HG02943 (cell line): ENCODE data around the gene GLS.
A peak's percentile ranks its signal among the peaks of the same experiment; 100 is the strongest.
"Not testable (repeated sequence)": the region's sequence is repeated elsewhere in the genome, so short reads cannot be mapped to it uniquely, and the experiment has no call there.

Experiments
- ATAC-seq: cut with Tn5 transposase; IDR thresholded peaks from one replicate; pipeline ENCODE4 v1.9.1; 2021; ENCODE audit warnings: mild to moderate bottlenecking, low read depth, moderate library complexity; ENCODE audit not compliant: unreplicated experiment

Gene GLS

GRCh38 chr2:190927301-190927700, 46.7 kb downstream of the GLS start:
- ATAC-seq, result no peak

DNA sequence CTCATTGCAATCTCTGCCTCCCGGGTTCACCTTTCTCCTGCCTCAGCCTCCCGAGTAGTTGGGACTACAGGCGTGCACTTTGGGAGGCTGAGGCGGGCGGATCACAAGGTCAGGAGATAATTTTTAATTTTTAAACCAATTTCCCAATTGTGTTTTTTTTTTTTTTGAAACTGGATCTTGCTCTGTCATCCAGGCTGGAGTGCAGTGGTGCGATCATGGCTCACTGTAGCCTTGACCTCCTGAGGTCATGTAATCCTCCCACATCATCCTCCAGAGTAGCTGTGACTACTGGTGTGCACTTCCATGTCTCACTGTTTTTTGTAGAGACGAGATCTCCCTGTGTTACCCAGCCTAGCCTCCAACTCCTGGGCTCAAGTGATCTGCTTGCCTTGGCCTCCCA, 49.3 kb downstream of the GLS start:
- ATAC-seq, result no peak

DNA sequence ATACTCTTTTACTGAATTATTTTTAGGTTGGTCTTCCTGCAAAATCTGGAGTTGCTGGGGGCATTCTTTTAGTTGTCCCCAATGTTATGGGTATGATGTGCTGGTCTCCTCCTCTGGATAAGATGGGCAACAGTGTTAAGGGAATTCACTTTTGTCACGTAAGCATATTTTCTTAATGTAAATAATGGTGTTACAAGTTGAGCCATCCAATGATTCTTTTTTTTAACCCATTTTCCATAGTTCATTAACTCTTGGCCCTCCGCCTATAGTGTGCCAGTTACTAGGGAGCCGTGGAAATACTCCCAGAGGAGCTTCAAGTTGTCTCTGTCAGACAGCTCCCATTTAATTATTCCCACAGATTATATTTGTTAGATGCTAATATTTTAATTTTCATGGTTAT, 49.8 kb downstream of the GLS start:
- ATAC-seq, result no peak

DNA sequence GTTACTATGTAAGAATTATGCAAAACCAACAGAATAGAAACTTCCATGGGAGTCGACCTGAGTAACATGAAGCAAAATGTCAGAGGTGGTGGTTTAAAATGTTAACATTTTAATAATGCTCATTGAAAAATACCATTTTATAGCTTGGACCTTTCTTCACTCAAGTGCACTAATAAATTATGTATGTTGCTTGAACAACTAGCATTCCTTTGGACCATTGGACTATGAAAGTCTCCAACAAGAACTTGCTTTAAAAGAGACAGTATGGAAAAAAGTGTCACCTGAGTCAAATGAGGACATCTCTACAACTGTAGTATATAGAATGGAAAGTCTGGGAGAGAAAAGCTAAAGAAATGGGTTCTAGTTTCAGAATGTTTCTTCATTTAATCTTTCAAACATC, 51.9 kb downstream of the GLS start:
- ATAC-seq, result no peak

DNA sequence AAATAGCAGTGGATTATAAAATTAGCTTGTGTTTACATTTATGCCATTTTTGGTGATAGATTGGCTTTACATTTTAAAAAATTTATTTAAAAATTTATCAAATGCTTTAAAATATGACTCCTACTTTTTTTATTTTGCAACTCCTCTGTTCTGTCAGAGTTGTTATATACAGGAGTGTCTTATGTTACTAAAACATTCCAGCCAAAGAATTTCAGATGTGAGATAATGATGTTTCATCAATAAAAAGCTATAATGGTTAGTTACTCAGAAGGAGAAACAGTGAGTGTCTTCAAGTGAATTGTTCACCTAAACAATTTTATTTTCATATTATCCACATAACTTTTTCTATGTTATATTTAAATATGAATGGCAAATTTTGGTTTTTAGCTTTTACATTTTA, 52.7 kb downstream of the GLS start:
- ATAC-seq, result no peak

DNA sequence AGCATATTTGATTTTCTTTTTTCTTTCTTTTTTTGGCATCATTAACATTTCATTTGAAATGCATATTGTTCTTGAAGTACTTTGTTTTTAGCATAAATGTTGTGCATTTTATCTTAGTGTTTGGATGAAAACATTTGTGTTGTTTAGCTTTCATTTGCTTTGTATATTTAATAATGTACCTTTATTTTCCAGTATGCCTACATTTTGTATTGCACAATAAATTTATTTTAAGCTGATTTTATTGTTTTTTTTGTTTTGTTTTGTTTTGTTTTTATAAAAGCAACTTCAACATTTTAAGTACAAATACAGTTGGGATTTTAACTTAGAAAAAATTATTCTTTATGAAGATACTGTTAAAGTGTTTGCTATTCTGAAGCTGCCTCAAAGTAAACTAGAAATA, 54.4 kb downstream of the GLS start:
- ATAC-seq, result no peak

DNA sequence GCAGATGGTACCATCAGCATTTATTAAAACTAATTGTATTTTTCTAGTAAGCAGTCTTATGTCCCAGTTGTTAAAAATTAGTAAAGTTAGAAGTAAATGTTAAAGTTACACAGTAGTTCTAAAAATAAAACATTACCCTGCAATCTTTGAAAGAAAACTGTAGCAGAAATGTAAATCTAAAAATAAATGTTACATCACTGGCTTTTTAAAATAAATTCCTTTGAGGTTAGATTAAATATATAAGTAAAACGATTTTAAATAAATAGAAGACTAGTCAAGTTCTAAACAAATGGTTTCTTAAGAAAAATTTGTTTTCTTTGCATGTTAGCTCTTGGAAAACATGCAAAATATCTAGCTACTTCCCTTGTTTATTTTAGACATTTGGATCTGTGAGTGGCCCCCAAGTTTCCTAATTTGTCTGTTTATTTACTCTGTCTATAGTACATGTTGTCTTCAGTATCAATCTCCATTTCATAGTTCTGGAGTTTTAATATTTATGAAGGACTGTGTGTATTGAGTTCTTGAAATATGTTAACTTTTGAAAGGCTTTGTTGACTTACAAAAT, 58.2 kb downstream of the GLS start:
- ATAC-seq, result no peak

DNA sequence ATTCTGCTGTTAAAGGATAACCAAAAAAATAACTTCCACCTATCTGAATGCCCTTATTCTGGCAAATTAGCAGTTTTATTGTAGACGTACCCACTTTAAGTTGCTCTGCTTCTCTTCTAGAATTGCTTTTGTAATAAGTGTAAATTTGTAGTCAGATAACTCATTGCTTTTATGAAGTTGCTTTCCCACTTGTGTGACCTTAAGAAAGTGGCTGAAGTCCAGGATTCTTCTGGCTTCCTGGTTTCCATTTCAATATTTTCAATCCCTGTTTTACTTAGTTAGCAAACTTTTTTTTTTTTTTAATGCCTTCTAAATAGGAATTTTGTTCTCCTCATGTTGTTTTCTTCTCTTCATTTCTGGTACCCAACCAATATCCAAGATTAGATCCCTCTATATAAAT, 59.8 kb downstream of the GLS start:
- no peak for ATAC-seq

DNA sequence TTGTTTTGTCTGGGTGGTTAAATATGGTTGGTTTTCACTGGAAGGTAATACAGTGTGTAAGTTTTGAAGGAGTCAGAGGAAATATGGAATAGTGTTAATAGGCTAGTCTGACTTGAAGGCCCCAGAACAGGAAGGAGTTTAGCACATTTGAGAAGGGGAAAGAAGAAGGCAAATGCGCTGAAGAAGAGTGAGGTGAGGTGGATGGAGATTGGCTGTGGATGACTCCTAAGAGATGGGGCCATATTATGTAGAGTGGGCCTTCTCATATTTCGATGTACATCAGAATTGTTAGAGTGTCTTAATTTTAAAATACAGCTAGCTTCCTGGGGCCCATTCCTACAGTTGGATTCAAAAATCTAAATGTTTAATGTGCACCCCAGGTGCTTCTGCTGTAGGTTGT, 61.0 kb downstream of the GLS start:
- ATAC-seq, result no peak

DNA sequence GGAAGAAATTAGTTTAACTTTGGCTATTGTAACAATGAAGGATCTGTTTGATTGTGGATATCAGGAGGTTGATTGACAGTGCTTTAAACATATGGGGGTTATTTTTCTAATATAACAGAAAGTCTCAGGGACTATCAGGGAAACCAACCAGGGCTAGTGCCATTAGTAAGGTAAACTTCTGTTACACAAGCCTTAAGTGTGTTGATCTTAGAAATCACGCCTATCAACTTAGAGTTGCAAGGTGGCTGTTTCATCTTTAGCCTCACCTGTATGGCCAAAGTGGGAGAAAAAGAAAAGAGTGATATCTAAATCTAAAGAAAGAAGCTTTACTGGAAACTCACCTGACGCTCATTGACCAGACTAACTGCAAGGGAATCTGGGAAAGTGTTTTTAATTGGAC, 62.1 kb downstream of the GLS start:
- ATAC-seq, result no peak

DNA sequence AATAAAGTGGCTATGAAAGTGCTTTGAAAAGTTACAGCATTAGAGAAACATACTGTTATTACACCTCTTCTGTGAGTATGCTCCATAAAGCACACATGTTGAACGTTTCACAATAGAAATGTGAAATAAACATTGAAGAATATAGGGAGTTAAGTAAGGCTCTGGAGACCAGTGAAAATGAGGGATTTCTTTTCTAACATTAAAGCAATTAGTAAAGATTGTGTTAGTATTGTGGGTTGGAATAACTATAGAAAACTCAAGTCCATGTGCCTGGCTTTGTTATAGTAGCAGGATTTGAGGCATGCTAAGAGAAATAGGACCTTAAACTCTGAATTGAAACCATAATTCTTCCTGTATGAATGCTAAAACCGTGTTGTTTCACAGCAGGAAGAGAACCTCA, 63.1 kb downstream of the GLS start:
- no peak for ATAC-seq

DNA sequence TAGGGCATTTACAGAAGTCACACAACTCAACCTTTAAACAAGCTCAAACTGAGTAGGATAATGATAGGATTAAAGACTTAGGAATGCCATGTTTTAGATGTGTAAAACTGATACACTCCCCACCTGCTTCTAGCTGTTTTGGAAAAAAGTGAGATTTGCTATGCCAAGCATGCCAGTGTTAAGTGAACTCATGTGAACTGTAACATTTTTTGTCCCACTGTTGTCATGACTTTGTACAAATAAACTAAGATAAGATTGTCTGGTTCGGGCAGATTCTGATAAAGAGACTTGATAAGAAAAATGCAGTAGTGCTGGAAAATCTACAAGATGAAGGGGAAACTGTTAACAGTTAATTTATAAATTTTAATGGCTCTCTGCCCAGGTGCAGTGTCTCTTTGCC, 66.5 kb downstream of the GLS start:
- ATAC-seq, result no peak

DNA sequence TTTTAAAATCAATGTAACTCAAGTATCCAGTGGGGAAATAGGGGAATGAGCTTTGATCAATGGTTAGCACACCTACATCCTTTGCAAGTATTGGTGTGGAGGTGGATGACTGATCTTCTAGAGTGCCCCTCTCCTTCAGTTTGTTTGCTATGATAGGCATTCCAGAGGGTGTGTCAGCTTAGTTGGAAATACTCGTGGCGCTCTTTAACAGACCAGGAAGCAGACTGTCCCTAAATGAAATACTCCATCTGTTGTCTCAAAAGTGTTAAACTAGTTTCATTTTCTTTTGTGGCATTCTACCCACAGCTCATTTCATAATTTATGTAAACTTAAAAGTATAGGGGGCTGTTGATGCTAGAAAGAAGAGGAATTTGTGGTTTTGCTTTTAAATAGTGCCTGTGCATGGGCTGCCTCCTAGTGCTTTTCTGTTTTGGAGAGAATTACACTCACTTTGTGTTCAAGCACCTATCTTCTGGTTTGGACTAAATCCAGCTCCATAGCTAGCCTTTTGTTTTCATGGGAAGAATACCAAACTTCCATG, 67.2 kb downstream of the GLS start:
- ATAC-seq, result peak; percentile 69

DNA sequence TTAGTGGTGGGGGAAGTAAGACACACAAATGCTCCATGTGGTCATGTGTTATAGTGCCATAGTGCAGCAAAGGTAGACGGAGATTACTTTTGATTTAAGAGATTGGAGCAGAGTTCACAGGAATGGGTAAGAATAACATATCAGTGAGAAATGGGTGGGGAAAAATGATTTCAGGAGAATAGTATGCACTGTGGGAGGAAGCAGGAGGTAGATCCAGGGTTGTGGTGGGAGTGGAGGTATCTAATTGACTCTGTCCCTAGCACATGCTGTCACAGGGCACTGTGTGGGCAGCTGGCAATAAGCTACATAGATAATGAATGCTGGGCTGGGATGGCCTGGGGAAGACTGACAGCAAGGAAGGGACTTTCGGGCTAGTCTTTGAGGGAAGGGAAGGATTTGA, 68.0 kb downstream of the GLS start:
- no peak for ATAC-seq

DNA sequence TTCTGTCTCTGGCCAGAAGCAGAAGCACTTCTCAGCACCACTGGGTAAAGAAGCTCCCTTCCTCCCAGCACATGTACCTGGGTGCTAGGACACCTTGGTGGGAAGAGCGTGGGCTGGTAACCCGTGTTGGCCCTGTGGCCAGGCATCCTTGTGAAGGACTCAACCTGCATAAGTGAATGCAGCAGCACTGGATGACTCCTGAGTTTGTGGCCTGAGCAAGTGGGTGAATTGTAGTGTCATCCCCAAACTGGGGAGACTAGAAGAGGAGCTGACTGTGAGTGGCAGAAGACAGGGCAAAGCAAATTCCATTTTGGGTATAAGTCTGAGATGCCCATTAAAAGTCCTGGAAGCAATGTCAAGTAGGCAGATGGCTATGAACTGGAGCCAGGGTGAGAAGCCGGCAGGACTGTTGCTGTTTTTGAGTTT, 70.0 kb downstream of the GLS start:
- ATAC-seq, result no peak

DNA sequence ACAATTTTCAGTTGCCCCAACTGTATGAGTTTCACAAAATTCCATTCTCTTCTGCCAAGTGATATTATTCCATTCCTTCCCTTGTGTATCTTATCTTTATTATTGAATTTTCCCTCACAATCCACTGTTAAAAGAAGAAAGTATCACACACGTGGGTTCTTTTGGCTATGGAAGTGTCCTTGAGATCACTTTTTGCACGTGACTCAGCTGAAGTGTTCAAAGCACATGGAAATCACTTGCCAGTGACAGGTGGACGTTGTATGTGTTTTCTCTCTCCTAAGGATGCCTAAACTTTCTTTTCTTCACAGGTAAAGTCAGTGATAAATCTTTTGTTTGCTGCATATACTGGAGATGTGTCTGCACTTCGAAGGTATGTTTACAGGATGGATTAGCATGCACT, 72.6 kb downstream of the GLS start:
- ATAC-seq, result no peak

GRCh38 chr2:190959911-190960788, 79.5 kb downstream of the GLS start:
- no peak for ATAC-seq

GRCh38 chr2:190961117-190961516, 80.5 kb downstream of the GLS start:
- not testable (repeated sequence) for ATAC-seq

DNA sequence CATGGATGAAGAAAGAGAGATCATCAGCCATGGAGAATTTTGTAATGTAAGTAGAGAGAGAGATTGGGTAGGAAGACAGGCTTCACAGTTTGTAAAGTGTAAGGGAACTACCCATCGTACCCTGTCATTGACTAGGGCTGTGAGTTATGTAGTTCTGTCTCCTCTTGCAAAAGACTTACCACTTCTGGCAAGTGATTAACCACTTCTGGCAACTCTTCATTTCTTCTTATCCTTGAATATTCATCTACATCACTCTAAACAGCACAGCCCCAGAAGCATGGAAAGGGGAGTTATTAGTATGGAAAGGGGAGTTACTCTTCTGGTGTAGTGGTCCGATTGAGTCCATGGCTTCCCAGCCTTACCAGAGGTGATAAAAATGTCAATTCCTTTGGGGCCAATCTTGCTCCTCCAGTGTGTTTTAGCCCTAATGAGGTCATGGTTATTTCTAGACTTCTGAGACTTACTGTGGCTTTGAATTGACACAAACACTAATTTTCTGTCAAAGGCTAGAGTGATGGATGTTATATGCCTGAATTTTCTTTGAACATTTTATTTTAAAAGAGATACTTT, 81.4 kb downstream of the GLS start:
- no peak for ATAC-seq

DNA sequence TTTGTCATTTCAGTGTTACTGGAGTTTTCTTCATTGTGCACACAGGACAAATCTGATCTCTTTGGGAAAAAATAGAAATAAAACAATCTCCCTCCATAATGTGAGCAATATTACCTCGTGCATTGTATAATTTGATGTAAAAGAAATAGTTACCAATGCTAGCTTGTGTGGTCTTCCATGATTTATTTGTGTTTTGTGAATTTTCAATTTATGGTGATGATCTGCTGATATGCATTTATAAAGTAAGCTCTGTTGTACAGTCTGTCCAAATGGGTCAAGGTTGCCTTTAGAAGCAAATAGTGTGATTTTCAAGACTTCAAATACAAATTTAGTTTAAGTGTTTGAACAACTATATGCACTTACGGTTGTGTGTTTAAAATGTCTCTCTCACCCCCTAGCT, 82.5 kb downstream of the GLS start:
- ATAC-seq, result no peak

DNA sequence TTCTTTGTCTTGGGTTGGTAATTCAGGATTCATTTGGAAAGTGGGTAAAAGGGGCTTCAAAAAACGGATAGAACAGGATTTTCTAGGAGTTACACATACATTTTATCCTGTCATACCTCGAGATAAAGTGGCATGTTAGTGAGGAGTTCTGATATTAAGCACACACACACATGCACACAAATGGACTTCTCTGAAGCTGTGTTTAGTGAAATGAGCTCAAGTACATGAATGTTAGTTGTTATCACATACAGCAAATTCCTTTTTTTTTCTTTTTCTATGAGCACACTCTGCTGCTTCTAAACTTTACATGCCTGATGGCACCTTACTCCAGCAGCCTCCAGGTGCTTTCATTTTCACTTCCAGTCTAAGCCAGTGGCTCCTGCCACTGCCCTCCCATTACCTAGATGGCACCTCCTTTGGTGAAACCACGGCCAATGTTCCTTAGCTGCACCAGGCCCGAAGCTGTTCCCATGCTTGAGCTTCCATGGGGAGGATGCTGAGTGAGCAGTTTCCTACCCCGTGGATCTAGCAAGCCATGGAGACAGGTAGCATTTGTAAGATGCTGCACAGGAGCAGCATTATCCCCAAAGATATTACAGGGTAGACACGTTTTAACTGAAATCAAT, 83.7 kb downstream of the GLS start:
- no peak for ATAC-seq
